GM18951 (cell line): Measurements from ENCODE around the gene MCTP2.

Experiments
- POLR2A ChIP-seq: IDR thresholded peaks from 4 replicates; pipeline ENCODE4 v1.6.1; 2011; ENCODE audit warnings: mild to moderate bottlenecking; ENCODE audit not compliant: insufficient read length, insufficient read depth; ENCODE audit errors: extremely low read depth
- in situ Hi-C: fragments of 300-500 bp; cut with MboI; formaldehyde crosslinking; loops from one replicate; pipeline ENCODE4 v1.12.0; 2022; ENCODE audit warnings: low sequenced_read_pairs, mixed read lengths, inconsistent platforms; ENCODE audit not compliant: unreplicated experiment

Gene MCTP2

GRCh38 chr15:94367726-94368535 lies 136.6 kb downstream of the MCTP2 start:
- in situ Hi-C loops = no loop called here

GRCh38 chr15:94370206-94370935 lies 139.0 kb downstream of the MCTP2 start:
- no peak for TF ChIP-seq POLR2A
- in situ Hi-C loops = no loop called here

More at GRCh38 chr15:94367726-94368535, 136.6 kb downstream of the MCTP2 start:
- no peak for TF ChIP-seq POLR2A

- in situ Hi-C loops = no loop called here
Measured at GRCh38 chr15:94370936-94371285, 139.6 kb downstream of the MCTP2 start.

GRCh38 chr15:94372821-94373220 lies 141.5 kb downstream of the MCTP2 start:
- in situ Hi-C loops = no loop called here
- no peak for TF ChIP-seq POLR2A

More at GRCh38 chr15:94370936-94371285, 139.6 kb downstream of the MCTP2 start:
- TF ChIP-seq POLR2A = no peak

GRCh38 chr15:94375997-94376396 lies 144.6 kb downstream of the MCTP2 start:
- in situ Hi-C loops = no loop called here
- TF ChIP-seq POLR2A = no peak

GRCh38 chr15:94379986-94380385 lies 148.6 kb downstream of the MCTP2 start:
- no peak for TF ChIP-seq POLR2A
- in situ Hi-C loops = no loop called here

- TF ChIP-seq POLR2A = no peak
- in situ Hi-C loops = no loop called here
Measured at GRCh38 chr15:94380798-94381197, 149.4 kb downstream of the MCTP2 start.

- in situ Hi-C loops = no loop called here
- TF ChIP-seq POLR2A = no peak
Measured at GRCh38 chr15:94381384-94381783, 150.0 kb downstream of the MCTP2 start.

- in situ Hi-C loops = no loop called here
- no peak for TF ChIP-seq POLR2A
Measured at GRCh38 chr15:94383041-94383440, 151.7 kb downstream of the MCTP2 start.

GRCh38 chr15:94383706-94384105 lies 152.3 kb downstream of the MCTP2 start:
- TF ChIP-seq POLR2A = no peak
- in situ Hi-C loops = no loop called here

- no peak for TF ChIP-seq POLR2A
- in situ Hi-C loops = no loop called here
Measured at GRCh38 chr15:94385441-94385840, 154.1 kb downstream of the MCTP2 start.

GRCh38 chr15:94386351-94386750 lies 155.0 kb downstream of the MCTP2 start:
- no peak for TF ChIP-seq POLR2A
- in situ Hi-C loops = no loop called here

GRCh38 chr15:94387442-94387841 lies 156.1 kb downstream of the MCTP2 start:
- no peak for TF ChIP-seq POLR2A
- in situ Hi-C loops = no loop called here
